ENCODE measurements around the gene TGFBRAP1.

DNA sequence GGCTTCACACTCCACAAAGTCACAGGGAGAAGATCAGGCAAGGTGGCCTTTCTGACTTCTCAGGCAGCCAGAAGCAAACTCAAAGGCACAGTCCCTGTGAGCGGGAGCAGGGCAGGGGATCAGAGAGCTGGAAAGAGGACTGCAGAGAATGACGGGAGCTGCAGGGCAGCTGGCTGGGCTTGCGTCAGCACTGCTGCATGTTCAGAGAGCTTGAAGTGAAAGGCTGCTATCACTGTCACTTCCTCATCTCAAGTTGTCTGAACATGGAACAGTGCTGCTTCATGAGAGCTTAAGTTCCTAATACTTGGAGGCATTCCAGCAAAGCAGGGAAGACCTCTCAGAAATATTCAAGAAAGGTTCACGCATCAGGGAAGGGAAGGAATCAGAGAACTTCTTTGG is 20.4 kb downstream of the TGFBRAP1 start:
- TF ChIP-seq POLR2A (IDR thresholded peaks at IDR 0.05) (no peak), POLR2AphosphoS5 (IDR thresholded peaks at IDR 0.05) (no peak)
- TF ChIP-seq, protein P1, sequence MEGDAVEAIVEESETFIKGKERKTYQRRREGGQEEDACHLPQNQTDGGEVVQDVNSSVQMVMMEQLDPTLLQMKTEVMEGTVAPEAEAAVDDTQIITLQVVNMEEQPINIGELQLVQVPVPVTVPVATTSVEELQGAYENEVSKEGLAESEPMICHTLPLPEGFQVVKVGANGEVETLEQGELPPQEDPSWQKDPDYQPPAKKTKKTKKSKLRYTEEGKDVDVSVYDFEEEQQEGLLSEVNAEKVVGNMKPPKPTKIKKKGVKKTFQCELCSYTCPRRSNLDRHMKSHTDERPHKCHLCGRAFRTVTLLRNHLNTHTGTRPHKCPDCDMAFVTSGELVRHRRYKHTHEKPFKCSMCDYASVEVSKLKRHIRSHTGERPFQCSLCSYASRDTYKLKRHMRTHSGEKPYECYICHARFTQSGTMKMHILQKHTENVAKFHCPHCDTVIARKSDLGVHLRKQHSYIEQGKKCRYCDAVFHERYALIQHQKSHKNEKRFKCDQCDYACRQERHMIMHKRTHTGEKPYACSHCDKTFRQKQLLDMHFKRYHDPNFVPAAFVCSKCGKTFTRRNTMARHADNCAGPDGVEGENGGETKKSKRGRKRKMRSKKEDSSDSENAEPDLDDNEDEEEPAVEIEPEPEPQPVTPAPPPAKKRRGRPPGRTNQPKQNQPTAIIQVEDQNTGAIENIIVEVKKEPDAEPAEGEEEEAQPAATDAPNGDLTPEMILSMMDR (IDR thresholded peaks at IDR 0.05), result no peak

Data from gastroesophageal sphincter (tissue), 3 donors.